Thyroid gland (tissue), 4 donors: Measurements from ENCODE around the gene TLR9.

ENCODE experiments used
- POLR2A ChIP-seq, 2 donors: fragments of 450-650 bp; IDR thresholded peaks; one replicate each; pipeline ENCODE4 v1.6.1; 2017; ENCODE audit warnings: antibody characterized with exemption in 2 of 2, mild to moderate bottlenecking in 2 of 2, moderate library complexity in 1 of 2
- TF ChIP-seq, protein P1 (sequence below), 6 experiments: fragments of 200-600 bp in 3 of 6; fragments of 450-650 bp in 3 of 6; sonication (generic) in 3 of 6; IDR thresholded peaks; one replicate each; pipeline ENCODE4 v1.5.1; 2016 to 2019; ENCODE audit warnings: antibody characterized with exemption in 6 of 6, mild to moderate bottlenecking in 2 of 6, inconsistent platforms in 1 of 6, moderate library complexity in 1 of 6

DNA sequence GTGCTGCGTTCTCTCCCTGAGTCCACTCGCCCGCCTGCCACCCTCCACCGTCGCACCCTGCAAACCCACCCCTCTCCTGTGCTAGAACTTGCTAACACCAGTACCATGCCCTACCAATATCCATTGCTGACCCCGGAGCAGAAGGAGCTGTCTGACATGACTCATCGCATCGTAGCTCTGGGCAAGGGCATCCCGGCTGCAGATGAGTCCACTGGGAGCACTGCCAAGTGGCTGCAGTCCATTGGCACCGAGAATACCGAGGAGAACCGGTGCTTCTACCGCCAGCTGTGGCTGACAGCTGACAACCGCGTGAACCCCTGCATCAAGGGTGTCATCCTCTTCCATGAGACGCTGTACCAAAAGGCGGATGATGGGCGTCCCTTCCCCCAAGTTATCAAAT, 32.4 kb downstream of the TLR9 start:
- TF ChIP-seq, protein P1, sequence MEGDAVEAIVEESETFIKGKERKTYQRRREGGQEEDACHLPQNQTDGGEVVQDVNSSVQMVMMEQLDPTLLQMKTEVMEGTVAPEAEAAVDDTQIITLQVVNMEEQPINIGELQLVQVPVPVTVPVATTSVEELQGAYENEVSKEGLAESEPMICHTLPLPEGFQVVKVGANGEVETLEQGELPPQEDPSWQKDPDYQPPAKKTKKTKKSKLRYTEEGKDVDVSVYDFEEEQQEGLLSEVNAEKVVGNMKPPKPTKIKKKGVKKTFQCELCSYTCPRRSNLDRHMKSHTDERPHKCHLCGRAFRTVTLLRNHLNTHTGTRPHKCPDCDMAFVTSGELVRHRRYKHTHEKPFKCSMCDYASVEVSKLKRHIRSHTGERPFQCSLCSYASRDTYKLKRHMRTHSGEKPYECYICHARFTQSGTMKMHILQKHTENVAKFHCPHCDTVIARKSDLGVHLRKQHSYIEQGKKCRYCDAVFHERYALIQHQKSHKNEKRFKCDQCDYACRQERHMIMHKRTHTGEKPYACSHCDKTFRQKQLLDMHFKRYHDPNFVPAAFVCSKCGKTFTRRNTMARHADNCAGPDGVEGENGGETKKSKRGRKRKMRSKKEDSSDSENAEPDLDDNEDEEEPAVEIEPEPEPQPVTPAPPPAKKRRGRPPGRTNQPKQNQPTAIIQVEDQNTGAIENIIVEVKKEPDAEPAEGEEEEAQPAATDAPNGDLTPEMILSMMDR (IDR thresholded peaks at IDR 0.05), result no peak
- TF ChIP-seq POLR2A (IDR thresholded peaks at IDR 0.05), result no peak
